DMS 273 treated with DMSO at 0.1 percent for 48 hours (cell line): Measurements from ENCODE around the gene OCIAD2.
"Not testable (repeated sequence)": the region's sequence is repeated elsewhere in the genome, so short reads cannot be mapped to it uniquely, and the experiment has no call there.

Source experiments
- DNase-seq: peaks from one replicate; lab custom pipeline; 2025; lab: John Stamatoyannopoulos, UW

OCIAD2 gene

DNA sequence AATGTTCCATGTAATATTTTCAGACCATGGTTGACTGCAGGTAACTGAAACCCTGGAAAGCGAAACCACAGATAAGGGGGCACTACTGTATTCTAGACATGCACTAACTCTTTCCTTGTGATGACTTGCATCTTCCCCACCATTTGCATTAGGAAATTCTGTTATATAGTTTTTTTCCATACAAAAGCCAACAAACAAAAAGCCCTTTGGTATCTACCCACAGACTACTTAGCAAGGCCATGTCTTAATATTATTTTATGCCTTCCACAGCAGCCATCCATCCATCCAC lies 52.2 kb downstream of the OCIAD2 start:
- no peak for DNase-seq

DNA sequence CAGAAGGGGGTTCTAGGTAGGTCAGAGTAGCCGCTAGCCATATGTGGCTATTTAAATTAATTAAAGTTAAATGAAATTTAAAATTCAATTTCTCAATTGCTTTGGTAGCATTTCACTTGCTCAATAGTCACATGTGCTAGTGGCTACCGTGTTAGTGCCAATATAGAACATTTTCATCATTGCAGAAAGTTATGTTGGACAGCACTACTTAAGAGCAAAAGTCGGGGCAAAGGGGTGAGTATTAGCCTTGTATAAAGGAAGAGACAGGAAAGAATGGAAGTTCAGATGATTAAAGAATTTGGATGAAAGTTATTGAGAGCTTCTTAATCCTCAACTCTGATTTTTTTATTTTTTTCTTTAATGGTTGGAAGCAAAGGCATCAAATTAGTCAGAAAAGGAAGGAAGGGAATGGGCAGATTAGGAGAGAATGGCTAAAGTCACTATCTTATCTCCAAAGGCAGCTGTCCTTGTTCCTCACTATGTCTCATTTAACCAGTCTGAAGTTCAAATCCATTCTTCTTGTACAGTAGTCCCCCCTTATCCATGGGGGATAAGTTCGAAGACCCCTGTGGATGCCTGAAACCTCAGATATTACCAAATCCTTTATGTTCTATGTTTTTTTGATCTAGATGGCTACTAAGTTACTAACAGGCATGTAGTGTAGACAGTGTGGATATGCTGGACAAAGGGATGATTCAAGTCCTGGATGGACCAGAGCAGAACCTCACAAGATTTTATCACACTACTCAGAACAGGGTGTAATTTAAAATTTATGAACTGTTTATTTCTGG lies 52.8 kb downstream of the OCIAD2 start:
- DNase-seq: no peak

DNA sequence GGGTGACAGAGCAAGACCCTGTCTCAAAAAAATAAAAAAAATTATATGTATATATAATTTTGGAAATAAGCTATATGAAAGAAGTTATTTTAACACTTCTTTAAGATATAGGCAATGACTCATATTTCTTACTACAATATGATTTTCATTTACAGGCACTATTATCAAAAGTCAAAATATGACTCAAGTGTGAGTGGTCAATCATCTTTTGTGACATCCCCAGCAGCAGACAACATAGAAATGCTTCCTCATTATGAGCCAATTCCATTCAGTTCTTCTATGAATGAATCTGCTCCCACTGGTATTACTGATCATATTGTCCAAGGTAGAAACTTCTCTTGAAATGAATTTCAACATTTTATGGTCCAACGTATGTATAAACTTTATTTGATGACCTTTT lies 54.9 kb downstream of the OCIAD2 start:
- no peak for DNase-seq

DNA sequence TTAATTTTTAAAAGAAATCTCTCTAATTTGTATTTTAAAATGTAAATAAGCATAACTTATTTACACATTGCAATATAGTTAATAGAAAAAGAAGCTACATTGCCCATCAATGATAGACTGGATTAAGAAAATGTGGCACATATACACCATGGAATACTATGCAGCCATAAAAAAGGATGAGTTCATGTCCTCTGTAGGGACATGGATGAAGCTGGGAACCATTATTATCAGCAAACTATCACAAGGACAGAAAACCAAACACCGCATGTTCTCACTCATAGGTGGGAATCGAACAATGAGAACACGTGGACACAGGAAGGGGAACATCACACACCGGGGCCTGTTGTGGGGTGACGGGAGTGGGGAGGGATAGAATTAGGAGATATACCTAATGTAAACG lies 57.8 kb downstream of the OCIAD2 start:
- not testable (repeated sequence) for DNase-seq

DNA sequence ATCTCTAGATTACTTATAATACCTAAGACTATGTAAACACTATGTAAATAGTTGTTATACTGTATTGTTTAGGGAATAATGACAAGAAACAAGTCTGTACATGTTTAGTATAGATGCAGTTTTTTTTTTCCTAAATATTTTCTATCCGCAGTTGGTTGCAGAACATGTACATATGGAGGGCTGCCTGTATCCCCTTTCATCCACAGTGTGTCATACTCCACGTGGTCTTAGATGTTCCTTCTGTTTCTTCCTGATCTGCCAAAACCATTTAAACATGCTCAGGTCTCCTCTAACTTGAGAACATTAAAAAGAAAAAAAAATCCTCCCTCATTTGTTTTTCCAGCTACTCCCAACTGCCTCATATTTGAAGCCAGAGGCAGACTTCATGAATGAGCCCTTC lies 61.7 kb downstream of the OCIAD2 start:
- peak; percentile 75 for DNase-seq

DNA sequence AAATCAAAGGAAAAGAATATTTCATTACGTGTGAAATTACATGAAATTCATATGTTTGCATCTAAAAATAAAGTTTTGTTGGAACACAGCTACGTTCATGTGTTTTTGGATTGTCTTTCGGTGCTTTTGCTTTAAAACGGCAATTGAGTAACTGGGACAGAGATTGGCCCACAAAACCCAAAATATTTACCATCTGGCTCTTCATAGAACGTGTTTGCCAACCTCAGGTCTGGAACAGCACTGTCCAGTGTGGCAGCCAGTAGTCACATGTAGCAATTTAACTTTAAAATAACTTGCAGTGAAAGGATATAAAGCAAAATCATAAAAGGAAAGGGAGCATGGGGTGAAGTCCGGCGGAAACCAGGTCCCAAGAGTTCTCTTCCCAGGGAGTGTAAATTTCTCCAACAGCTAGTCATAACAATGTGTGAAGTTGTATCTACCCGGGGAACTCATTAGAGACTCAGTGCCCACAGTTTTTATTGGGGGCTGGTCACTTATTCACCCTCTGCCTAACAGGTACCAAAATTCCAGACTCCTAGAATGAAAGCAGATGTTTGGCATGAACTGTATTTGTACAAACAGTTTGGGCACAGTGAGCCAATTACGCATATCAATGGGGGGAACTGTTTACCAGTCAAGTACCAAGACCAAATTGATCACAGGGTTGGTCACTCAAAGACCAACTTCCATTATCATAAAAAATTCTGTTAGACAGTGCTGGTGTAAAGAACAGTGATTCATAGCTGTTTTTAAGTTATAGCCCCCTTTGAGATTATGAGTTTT lies 65.3 kb downstream of the OCIAD2 start:
- no peak for DNase-seq

DNA sequence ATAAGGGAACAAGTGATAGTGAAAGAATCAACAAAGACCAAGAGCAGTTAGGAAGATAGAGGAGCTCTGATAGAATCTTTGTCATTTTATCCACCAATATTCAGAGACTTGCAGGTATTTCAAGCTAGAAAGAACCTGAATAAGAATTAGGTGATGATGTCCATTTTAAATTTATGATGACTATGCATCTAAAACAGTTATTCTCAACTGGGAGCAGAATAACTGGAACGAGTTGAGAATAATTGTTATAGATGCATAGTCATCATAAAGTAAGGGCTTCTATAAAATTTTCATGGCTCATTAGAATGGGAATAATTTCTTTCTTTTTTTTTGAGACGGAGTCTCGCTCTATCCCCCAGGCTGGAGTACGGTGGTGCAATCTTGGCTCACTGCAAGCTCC lies 69.9 kb downstream of the OCIAD2 start:
- DNase-seq: no peak
